Body of pancreas (tissue), 4 donors: Measurements from ENCODE around the gene CCNY.

Experiments used
- POLR2A ChIP-seq, 3 donors: fragments of 450-650 bp; IDR thresholded peaks; one replicate each; pipeline ENCODE4 v1.6.1; 2016; ENCODE audit warnings: antibody characterized with exemption in 3 of 3, mild to moderate bottlenecking in 2 of 3
- TF ChIP-seq, protein P1 (sequence below), 7 experiments: fragments of 450-650 bp in 4 of 7; fragments of 200-600 bp in 3 of 7; sonication (generic) in 3 of 7; IDR thresholded peaks; one replicate each; pipeline ENCODE4 v1.5.1; 2016 to 2019; ENCODE audit warnings: antibody characterized with exemption in 7 of 7

DNA sequence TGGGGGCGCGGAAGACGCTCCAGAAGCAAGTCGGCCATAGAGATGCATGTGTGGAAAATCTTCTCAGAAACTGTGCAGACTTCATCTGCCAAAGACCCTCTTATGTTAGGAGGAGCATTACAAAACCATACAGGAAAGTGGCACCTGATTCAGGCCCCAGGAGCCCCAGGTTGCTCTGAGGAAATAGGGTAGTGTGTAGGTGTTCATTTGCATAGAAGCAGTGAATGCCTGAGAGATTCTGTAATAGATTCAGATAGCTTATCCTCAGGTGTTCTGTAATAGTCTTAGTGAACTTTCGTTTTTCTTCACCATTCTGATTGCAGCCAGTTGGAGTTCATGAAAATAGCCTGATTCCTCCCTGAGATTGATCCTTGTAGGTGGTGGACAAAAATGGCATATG, 162.4 kb downstream of the CCNY start:
- TF ChIP-seq, protein P1, sequence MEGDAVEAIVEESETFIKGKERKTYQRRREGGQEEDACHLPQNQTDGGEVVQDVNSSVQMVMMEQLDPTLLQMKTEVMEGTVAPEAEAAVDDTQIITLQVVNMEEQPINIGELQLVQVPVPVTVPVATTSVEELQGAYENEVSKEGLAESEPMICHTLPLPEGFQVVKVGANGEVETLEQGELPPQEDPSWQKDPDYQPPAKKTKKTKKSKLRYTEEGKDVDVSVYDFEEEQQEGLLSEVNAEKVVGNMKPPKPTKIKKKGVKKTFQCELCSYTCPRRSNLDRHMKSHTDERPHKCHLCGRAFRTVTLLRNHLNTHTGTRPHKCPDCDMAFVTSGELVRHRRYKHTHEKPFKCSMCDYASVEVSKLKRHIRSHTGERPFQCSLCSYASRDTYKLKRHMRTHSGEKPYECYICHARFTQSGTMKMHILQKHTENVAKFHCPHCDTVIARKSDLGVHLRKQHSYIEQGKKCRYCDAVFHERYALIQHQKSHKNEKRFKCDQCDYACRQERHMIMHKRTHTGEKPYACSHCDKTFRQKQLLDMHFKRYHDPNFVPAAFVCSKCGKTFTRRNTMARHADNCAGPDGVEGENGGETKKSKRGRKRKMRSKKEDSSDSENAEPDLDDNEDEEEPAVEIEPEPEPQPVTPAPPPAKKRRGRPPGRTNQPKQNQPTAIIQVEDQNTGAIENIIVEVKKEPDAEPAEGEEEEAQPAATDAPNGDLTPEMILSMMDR (IDR thresholded peaks at IDR 0.05), result no peak
- no peak for TF ChIP-seq POLR2A (IDR thresholded peaks at IDR 0.05)
